ENCODE data around the gene NFILZ.
A peak's percentile ranks its signal among the peaks of the same experiment; 100 is the strongest.

The NFILZ gene

GRCh38 chr19:8629996-8630683 lies at the start of gene NFILZ:
TSS of gene NFILZ (plus strand) at chr19:8630633. CDS start at chr19:8676766, 46,133 bp downstream.
- TF ChIP-seq ZFX (IDR thresholded peaks at IDR 0.05) (no peak), CTCF (conservative IDR thresholded peaks at IDR 0.05) (no peak)
- no peak within 1 kb of the TSS for H3K27ac ChIP-seq

- no peak overlapping the region for H3K27ac ChIP-seq
- TF ChIP-seq ZFX (IDR thresholded peaks at IDR 0.05) (no peak), CTCF (conservative IDR thresholded peaks at IDR 0.05) (peak; percentile 100)
Measured at GRCh38 chr19:8580710-8581281, 49.6 kb upstream of the NFILZ start.

GRCh38 chr19:8584965-8585893 lies 45.2 kb upstream of the NFILZ start:
- no peak overlapping the region for H3K27ac ChIP-seq
- TF ChIP-seq CTCF (conservative IDR thresholded peaks at IDR 0.05) (no peak), ZFX (IDR thresholded peaks at IDR 0.05) (no peak)

GRCh38 chr19:8585894-8586750 lies 44.3 kb upstream of the NFILZ start:
- TF ChIP-seq ZFX (IDR thresholded peaks at IDR 0.05), result no peak
- peak; percentile 91 for TF ChIP-seq CTCF (conservative IDR thresholded peaks at IDR 0.05)
- H3K27ac ChIP-seq, result no peak overlapping the region

- TF ChIP-seq ZFX (IDR thresholded peaks at IDR 0.05), result no peak
- TF ChIP-seq CTCF (conservative IDR thresholded peaks at IDR 0.05), result no peak
- no peak overlapping the region for H3K27ac ChIP-seq
Measured at GRCh38 chr19:8589177-8589714, 41.2 kb upstream of the NFILZ start.

GRCh38 chr19:8592231-8593009 lies 38.0 kb upstream of the NFILZ start:
- TF ChIP-seq CTCF (conservative IDR thresholded peaks at IDR 0.05), result no peak
- no peak for TF ChIP-seq ZFX (IDR thresholded peaks at IDR 0.05)
- H3K27ac ChIP-seq, result no peak overlapping the region

All from C4-2B (cell line).